GM12878 (cell line): ENCODE results near the gene CLK4. TPM values are rescaled to one million over a fixed set of nuclear protein-coding genes. Genes with fewer than 3 reads are reported as not detected.

Experiments
- ATF7 ChIP-seq: fragments of 450-650 bp; IDR thresholded peaks from 2 replicates; pipeline ENCODE4 v1.6.1; 2016; ENCODE audit warnings: low read depth, mild to moderate bottlenecking
- BACH1 ChIP-seq: fragments of 450-650 bp; IDR thresholded peaks from 2 replicates; pipeline ENCODE4 v1.6.1; 2017; ENCODE audit warnings: mild to moderate bottlenecking, borderline replicate concordance
- BCL11A ChIP-seq: IDR thresholded peaks from 2 replicates; pipeline ENCODE4 v1.6.1; 2011; ENCODE audit warnings: low read depth, low read length
- CREB1 ChIP-seq: IDR thresholded peaks from 2 replicates; pipeline ENCODE4 v1.6.1; 2012; ENCODE audit warnings: low read depth, mild to moderate bottlenecking, inconsistent platforms
- CREM ChIP-seq: IDR thresholded peaks from 2 replicates; pipeline ENCODE4 v1.6.1; 2014; ENCODE audit warnings: antibody characterized with exemption, low read depth
- DPF2 ChIP-seq: fragments of 450-650 bp; IDR thresholded peaks from 2 replicates; pipeline ENCODE4 v1.6.1; 2017; ENCODE audit warnings: mild to moderate bottlenecking
- JUND ChIP-seq: IDR thresholded peaks from 2 replicates; pipeline ENCODE4 v1.6.1; 2012; ENCODE audit warnings: low read depth, mild to moderate bottlenecking, low read length, improper control_type of control experiment, moderate library complexity
- polyA plus RNA-seq, 11 experiments: library from polyadenylated mRNA; depleted of rRNA in 4 of 11; unstranded in 6 of 11; stranded (reverse) in 5 of 11; fragments of >200 nt; fragmentation: Nextera tagmentation in 4 of 11; fragmentation: Illumina TruSeq in 1 of 11; extraction: Ambion mirVana in 4 of 11; extraction: Trizol in 1 of 11; gene quantifications; 1 replicate in 1 of 11; 2 replicates in 10 of 11; pipeline versions ENCODE4 v1.2.1 to v1.2.3, GENCODE V29; 2011 to 2016; ENCODE audit warnings: inconsistent platforms in 2 of 11, missing spikeins in 2 of 11, low read depth in 1 of 11
- total RNA-seq, 4 experiments: library from RNA; depleted of rRNA in 3 of 4; stranded (reverse); fragments of >200 nt in 3 of 4; fragmentation: Illumina TruSeq in 1 of 4; extraction: Trizol in 1 of 4; gene quantifications; 2 replicates each; pipeline versions ENCODE4 v1.2.1 to v1.2.3, GENCODE V29; 2013 to 2021
- TF ChIP-seq, protein P1 (sequence below): fragments of 450-650 bp; IDR thresholded peaks from 2 replicates; pipeline ENCODE4 v1.6.1; 2017; ENCODE audit warnings: mild to moderate bottlenecking, moderate library complexity
- TF ChIP-seq, protein P2 (sequence below): fragments of 450-650 bp; IDR thresholded peaks from 2 replicates; pipeline ENCODE4 v1.6.1; 2016; ENCODE audit warnings: mild to moderate bottlenecking
- TF ChIP-seq, protein P3 (sequence below): fragments of 450-650 bp; IDR thresholded peaks from 2 replicates; pipeline ENCODE4 v1.6.1; 2017; ENCODE audit warnings: borderline replicate concordance

CLK4 gene
- total and polyA plus RNA-seq, 10 of the 15 experiments (the other 5 are each of a cell fraction or from before 2014, with no cell fraction given), result 13.6 to 47.9 (median 19.1) TPM

DNA sequence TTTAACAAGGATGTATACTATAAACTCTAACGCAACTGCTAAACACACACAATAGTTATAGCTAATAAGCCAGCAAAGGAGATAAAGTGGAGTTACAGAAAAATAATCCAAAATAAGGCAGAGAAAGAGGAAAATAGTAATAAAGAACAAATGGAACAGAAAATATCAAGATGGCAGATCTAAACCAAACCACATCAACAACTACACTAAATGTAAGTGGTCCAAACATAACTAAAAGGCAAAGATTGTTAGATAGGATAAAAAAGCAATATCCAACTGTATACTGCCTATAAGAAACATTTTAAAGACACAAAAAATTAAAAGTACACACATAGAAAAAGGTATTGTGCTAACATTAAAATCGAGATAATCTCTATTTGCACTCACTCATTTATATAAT, 31.1 kb downstream of the CLK4 start (continued):
- TF ChIP-seq, protein P1, sequence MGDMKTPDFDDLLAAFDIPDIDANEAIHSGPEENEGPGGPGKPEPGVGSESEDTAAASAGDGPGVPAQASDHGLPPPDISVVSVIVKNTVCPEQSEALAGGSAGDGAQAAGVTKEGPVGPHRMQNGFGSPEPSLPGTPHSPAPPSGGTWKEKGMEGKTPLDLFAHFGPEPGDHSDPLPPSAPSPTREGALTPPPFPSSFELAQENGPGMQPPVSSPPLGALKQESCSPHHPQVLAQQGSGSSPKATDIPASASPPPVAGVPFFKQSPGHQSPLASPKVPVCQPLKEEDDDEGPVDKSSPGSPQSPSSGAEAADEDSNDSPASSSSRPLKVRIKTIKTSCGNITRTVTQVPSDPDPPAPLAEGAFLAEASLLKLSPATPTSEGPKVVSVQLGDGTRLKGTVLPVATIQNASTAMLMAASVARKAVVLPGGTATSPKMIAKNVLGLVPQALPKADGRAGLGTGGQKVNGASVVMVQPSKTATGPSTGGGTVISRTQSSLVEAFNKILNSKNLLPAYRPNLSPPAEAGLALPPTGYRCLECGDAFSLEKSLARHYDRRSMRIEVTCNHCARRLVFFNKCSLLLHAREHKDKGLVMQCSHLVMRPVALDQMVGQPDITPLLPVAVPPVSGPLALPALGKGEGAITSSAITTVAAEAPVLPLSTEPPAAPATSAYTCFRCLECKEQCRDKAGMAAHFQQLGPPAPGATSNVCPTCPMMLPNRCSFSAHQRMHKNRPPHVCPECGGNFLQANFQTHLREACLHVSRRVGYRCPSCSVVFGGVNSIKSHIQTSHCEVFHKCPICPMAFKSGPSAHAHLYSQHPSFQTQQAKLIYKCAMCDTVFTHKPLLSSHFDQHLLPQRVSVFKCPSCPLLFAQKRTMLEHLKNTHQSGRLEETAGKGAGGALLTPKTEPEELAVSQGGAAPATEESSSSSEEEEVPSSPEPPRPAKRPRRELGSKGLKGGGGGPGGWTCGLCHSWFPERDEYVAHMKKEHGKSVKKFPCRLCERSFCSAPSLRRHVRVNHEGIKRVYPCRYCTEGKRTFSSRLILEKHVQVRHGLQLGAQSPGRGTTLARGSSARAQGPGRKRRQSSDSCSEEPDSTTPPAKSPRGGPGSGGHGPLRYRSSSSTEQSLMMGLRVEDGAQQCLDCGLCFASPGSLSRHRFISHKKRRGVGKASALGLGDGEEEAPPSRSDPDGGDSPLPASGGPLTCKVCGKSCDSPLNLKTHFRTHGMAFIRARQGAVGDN, result no peak
- TF ChIP-seq CREM (no peak), CREB1 (no peak), ATF7 (no peak), BCL11A (no peak), JUND (no peak), DPF2 (no peak), BACH1 (no peak)
- TF ChIP-seq, protein P2, sequence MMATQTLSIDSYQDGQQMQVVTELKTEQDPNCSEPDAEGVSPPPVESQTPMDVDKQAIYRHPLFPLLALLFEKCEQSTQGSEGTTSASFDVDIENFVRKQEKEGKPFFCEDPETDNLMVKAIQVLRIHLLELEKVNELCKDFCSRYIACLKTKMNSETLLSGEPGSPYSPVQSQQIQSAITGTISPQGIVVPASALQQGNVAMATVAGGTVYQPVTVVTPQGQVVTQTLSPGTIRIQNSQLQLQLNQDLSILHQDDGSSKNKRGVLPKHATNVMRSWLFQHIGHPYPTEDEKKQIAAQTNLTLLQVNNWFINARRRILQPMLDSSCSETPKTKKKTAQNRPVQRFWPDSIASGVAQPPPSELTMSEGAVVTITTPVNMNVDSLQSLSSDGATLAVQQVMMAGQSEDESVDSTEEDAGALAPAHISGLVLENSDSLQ, result no peak
- TF ChIP-seq, protein P3, sequence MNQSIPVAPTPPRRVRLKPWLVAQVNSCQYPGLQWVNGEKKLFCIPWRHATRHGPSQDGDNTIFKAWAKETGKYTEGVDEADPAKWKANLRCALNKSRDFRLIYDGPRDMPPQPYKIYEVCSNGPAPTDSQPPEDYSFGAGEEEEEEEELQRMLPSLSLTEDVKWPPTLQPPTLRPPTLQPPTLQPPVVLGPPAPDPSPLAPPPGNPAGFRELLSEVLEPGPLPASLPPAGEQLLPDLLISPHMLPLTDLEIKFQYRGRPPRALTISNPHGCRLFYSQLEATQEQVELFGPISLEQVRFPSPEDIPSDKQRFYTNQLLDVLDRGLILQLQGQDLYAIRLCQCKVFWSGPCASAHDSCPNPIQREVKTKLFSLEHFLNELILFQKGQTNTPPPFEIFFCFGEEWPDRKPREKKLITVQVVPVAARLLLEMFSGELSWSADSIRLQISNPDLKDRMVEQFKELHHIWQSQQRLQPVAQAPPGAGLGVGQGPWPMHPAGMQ, result no peak
- TF ChIP-seq, all 136 proteins: peak for 0
